HTERT RPE-1 (cell line): ENCODE data around the gene EPHA7.

Experiments used
- in situ Hi-C: fragments of 300-500 bp; cut with MboI; formaldehyde crosslinking; loops from 4 replicates; pipeline ENCODE4 v1.14.3; 2020; ENCODE audit warnings: low sequenced_read_pairs

EPHA7 gene

GRCh38 chr6:93327857-93328256, 91.5 kb downstream of the EPHA7 start:
- in situ Hi-C loops, result no loop called here

GRCh38 chr6:93325761-93326160, 93.6 kb downstream of the EPHA7 start:
- in situ Hi-C loops, result no loop called here

DNA sequence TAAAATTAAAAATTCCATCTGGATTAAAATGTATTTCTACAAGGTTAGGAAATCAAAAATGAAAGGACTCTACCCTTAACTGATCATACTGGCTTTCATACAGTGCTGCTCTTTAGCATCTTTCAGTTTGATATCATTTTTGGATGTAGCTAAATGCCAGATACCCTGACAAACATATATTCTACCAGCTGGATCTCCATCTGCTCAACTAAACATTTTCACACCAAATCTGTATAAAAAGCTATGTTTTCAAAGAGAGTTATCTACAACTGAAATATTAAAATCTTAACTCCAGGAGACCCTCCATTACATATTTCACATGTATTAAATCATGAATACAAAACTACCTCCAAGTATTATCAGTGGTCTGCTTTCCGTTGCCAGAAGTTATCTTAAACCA, 95.7 kb downstream of the EPHA7 start:
- in situ Hi-C loops, result no loop called here

DNA sequence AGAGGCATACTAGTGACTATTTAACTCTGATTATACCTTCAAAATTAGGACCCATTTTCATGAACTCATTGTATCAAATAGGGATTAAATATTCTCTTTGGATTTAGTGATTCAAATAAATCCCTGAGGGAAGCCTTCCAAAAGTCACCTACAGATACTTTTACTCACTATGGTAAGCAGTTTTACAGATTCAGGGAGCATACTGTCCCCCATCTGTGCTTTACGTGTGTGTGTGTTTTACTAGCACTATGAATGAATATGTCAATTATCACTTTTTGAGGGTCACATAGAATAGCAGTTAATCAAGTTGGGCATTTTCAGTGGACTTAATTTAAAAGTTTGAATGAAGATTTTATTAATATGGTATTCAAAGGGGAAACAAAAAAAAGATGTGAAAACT, 96.7 kb downstream of the EPHA7 start:
- in situ Hi-C loops, result no loop called here

GRCh38 chr6:93319304-93319703, 100.1 kb downstream of the EPHA7 start:
- in situ Hi-C loops, result no loop called here

DNA sequence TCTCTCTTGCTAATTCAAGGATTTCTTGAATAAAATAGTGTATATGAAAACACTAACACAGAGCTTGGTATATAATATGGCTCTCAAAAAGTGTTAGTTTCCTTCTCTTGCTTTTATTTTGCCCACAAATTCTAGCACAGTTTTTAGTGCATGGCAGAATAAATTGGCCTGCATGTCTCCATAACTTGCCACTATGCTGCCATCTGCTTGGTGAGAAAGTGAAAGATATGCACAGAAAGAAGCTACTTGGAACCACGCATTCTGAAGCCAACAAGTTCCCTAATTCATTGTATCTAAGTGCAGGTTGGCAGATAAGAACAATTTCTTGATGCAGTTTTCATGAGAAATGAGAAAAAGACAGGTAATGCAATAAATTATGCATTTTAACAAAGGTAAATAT, 101.2 kb downstream of the EPHA7 start:
- in situ Hi-C loops, result no loop called here

DNA sequence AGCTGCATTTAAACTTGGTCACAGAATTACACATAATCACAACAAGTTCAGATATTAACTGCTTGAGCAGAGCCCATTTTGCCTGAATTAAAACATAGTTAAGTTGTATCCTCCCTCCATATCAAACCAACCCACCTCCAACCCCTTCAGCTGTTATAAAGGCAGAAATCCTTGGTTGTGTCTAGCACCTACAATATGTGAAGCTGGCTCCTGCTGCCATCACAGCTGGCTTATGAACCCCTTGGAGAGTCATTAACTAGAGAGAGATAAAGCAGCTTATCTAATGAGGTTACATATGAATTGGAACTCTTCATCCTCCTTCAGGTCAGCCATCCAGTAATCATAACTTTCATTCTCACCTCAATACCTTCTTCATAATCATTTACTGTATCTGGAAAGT, 101.8 kb downstream of the EPHA7 start:
- in situ Hi-C loops, result no loop called here

- in situ Hi-C loops, result no loop called here
Observed at GRCh38 chr6:93307505-93308409, 111.6 kb downstream of the EPHA7 start.

DNA sequence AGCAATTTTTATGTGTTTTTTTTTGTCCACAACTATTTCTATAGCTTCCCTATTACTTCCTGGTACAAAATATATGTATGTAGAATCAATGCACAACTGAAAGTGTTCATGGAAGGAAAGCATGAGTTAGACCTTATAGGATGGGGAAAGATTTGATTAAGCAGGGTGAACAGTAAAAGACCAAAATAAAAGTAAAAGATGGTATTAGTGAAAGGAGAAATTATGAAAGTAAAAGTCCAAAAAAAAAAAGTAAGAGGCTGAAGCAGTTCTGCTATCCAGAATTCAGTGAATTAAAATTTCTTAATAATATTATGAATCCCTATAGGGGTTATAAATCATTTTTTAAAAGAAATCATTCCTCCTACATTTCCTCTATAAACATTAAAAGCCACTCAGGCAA, 114.3 kb downstream of the EPHA7 start:
- in situ Hi-C loops, result no loop called here

DNA sequence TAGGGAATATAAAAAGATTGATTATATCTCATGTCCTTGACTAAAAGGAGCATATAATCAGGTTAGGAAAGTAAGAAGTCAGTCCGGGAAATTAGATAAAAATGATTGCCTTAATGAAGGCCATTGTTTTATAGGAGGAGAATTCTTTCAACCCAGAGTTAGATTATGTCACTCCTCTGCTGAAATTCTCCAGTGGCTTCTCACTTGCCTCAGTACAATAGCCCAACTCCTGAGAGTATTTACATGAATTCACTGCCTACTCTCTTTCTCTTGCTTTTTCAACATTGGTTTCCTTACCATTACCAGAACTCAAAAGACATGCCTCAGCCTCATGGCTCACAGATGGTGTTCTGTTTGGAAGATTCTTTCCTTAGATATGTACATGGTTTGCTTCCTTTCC, 114.9 kb downstream of the EPHA7 start:
- in situ Hi-C loops, result no loop called here

DNA sequence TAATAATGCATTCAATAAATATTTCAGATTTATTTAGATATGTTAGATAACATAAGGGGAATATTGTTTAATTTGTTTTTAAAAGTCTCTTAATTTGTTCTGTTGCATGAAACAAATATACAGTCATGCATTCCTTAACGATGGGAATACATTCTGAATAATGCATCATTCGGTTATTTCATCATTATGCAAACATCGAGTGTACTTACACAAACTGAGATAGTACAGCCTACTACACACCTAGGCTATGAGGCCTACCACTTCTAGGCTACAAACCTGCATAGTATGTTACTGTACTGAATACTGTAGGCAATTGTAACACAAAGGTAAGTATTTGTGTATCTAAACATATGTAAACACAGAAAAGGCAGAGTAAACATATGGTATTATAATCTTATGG, 118.7 kb downstream of the EPHA7 start:
- in situ Hi-C loops, result no loop called here

- in situ Hi-C loops, result no loop called here
Observed at GRCh38 chr6:93299622-93300021, 119.7 kb downstream of the EPHA7 start.

- in situ Hi-C loops, result no loop called here
Observed at GRCh38 chr6:93295631-93296030, 123.7 kb downstream of the EPHA7 start.

- in situ Hi-C loops, result no loop called here
Observed at GRCh38 chr6:93294879-93295278, 124.5 kb downstream of the EPHA7 start.

DNA sequence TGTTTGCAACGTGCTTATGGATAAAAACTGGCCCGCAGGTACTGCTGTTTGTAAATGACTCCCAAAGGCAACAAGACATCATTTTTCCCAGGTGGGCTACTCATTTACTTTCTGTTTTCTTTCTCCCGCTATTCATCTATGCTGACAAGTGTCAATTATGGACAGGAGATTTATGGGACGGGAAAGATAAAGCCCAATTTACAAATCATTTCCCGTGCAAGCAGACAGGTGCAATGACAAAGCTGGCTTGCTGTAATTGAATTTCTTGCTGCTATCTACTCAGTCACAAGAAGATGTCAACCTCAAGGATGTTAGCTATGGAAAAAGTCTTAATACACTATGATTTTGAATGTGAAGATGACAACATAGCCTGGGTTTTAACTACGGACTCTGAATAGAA, 125.5 kb downstream of the EPHA7 start:
- in situ Hi-C loops, result no loop called here

- in situ Hi-C loops, result no loop called here
Observed at GRCh38 chr6:93293460-93293859, 125.9 kb downstream of the EPHA7 start.

DNA sequence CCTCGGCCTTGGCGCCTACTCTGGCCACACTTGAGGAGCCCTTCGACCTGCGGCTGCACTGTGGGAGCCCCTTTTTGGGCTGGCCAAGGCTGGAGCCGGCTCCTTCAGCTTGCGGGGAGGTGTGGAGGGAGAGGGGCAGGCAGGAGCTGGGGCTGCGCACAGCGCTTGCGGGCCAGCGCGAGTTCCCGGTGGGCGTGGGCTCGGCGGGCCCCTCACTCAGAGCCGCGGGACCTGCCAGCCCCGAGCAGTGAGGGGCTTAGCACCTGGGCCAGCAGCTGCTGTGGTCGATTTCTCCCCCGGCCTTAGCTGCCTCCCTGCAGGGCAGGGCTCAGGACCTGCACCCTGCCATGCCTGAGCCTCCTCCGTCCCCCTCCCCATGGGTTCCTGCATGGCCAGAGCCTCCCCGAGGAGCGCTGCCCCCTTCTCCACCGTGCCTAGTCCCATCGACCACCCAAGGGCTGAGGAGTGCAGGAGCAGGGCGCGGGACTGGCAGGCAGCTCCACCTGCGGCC, 136.8 kb downstream of the EPHA7 start:
- in situ Hi-C loops, result no loop called here

DNA sequence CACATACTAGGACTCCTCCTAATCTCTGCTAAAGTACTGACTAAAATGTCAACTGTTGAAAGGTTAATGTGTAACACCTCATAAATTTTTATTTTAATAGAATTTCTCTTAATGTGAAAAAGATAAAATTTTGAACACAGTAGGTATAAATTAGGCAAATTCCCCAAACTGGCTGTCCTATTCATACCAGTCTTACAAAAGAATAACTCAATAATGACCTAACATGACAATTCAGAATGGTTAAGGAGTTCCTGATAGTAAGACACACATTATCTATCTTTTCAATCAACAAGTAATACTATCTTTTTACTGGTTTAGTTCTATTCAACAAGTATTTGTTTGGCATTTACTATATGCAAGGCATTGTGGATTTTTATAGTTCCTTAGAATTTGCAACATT, 141.1 kb downstream of the EPHA7 start:
- in situ Hi-C loops, result no loop called here

- in situ Hi-C loops, result no loop called here
Observed at GRCh38 chr6:93272896-93273295, 146.5 kb downstream of the EPHA7 start.

GRCh38 chr6:93272211-93272610, 147.1 kb downstream of the EPHA7 start:
- in situ Hi-C loops, result no loop called here

DNA sequence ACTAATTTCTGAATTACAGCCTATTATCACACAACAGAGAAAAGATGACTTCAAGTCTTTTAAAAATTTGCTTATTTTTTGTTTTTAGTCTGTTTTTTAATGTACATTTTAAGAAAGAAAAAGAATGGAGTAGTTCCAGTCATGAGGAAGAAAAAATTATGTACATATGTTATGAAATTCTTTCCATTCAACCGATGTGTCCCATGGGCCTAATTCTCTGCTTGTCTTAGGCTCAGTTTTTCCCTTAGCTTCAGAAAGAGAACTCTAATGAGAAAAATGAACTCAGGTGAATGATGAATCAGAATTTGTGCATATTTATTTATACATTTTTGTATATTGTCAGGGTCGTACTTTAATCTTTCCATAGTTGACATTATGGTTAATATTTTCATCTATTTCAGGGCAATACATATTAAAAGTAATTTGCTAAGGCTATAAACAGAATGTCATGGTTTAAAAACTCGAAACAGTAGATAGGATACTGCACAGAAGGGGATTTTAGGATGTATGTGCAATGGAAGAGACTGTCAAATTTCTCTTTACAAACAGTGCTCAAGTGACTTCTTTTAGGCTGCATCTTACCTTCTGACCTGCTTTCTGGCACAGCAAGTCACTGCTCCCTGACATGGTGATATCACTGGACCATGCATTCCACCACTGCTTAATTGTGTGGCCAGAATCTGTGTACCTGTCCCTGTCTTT, 153.1 kb downstream of the EPHA7 start:
- in situ Hi-C loops, result no loop called here

- in situ Hi-C loops, result no loop called here
Observed at GRCh38 chr6:93260881-93261280, 158.5 kb downstream of the EPHA7 start.
